ENCODE results near the gene PTTG1.

PTTG1 gene

GRCh38 chr5:160437271-160437670, 15.6 kb downstream of the PTTG1 start:
- TF ChIP-seq CTCF (conservative IDR thresholded peaks at IDR 0.05; ENCODE audit: low read length) (no peak), EZH2phosphoT487 (IDR thresholded peaks at IDR 0.05; ENCODE audit: borderline replicate concordance) (no peak)
- H3K4me3 ChIP-seq (ENCODE audit: low read length, poor library complexity, severe bottlenecking): no peak overlapping the region
- H3K9ac ChIP-seq (ENCODE audit: low read depth, low read length, poor library complexity, severe bottlenecking): no peak overlapping the region
- H3K79me2 ChIP-seq (ENCODE audit: insufficient read depth, low read length): no peaks in the 10 kb centered on the region
- H3K4me1 ChIP-seq (ENCODE audit: insufficient read depth, low read length, poor library complexity, severe bottlenecking): peaks cover 11% of the 10 kb centered on the region
- H3K27me3 ChIP-seq (ENCODE audit: insufficient read depth, low read length, poor library complexity, severe bottlenecking): no peaks in the 10 kb centered on the region
- no peaks in the 10 kb centered on the region for H3K9me2 ChIP-seq (replicated peaks; ENCODE audit: low read depth, low read length)
- no peak overlapping the region for H3K4me2 ChIP-seq (ENCODE audit: low read depth, low read length, poor library complexity, severe bottlenecking)
- H3K36me3 ChIP-seq (ENCODE audit: insufficient read depth, low read length): no peaks in the 10 kb centered on the region
- no peaks in the 10 kb centered on the region for H3K9me3 ChIP-seq (ENCODE audit: insufficient read depth, low read depth, low read length)
- H2AFZ ChIP-seq (ENCODE audit: low read length): no peak overlapping the region
- H4K20me1 ChIP-seq (ENCODE audit: insufficient read depth, low read length, poor library complexity, severe bottlenecking): no peaks in the 10 kb centered on the region
- H3F3A ChIP-seq (ENCODE audit: low read depth): no peaks in the 10 kb centered on the region

DNA sequence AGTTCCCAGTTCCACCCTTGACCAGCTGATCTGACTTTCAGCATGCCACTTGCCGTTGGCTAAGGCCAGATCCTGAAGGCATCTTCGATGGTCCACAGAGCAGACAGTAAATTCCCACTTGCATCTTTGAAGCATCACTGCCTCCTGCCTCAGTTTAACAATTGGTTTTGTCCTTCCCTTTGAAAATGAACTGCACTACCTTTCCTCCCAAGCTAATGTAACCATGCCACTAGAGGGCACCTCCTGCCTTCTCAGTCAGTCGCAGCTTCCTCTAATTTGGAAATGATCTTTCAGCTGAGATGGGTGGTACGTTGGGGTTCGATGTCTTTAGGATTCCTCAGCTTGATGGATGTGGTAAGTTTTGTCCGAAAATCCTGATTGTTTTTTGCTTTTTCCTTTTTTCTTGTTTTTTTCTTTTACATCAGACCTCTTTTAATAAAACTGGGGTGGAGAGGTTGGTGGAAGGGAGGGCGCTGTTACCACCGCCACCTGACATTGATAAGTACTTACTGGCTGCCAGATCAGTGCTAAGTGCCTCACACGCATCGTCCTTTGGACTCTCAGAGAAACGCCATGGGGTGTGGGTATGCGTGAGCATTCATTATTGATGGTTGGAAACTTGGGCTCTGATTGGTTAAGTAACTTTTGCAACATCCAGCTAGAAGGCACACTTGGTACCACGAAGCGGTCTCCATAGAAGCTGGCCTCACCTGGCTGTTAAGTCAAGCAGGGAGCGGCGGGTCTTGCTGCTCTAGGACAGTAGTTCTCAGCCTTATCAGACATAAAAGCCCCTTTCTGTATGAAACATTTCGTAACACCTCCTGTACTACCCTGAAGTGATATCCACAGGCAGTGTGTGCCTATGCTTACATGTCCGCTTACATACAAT, 16.9 kb downstream of the PTTG1 start:
- no peaks in the 10 kb centered on the region for H3K79me2 ChIP-seq (ENCODE audit: insufficient read depth, low read length)
- H4K20me1 ChIP-seq (ENCODE audit: insufficient read depth, low read length, poor library complexity, severe bottlenecking): no peaks in the 10 kb centered on the region
- H3K27me3 ChIP-seq (ENCODE audit: insufficient read depth, low read length, poor library complexity, severe bottlenecking): no peaks in the 10 kb centered on the region
- H2AFZ ChIP-seq (ENCODE audit: low read length): peak overlapping the region; percentile 88
- no peaks in the 10 kb centered on the region for H3K9me2 ChIP-seq (replicated peaks; ENCODE audit: low read depth, low read length)
- H3K36me3 ChIP-seq (ENCODE audit: insufficient read depth, low read length): no peaks in the 10 kb centered on the region
- peak overlapping the region; percentile 82 for H3K4me3 ChIP-seq (ENCODE audit: low read length, poor library complexity, severe bottlenecking)
- H3F3A ChIP-seq (ENCODE audit: low read depth): no peaks in the 10 kb centered on the region
- H3K9ac ChIP-seq (ENCODE audit: low read depth, low read length, poor library complexity, severe bottlenecking): peak overlapping the region; percentile 69
- H3K9me3 ChIP-seq (ENCODE audit: insufficient read depth, low read depth, low read length): no peaks in the 10 kb centered on the region
- TF ChIP-seq EZH2phosphoT487 (IDR thresholded peaks at IDR 0.05; ENCODE audit: borderline replicate concordance): no peak
- peak; percentile 76 for TF ChIP-seq CTCF (conservative IDR thresholded peaks at IDR 0.05; ENCODE audit: low read length)
- H3K4me2 ChIP-seq (ENCODE audit: low read depth, low read length, poor library complexity, severe bottlenecking): peak overlapping the region; percentile 87
- H3K4me1 ChIP-seq (ENCODE audit: insufficient read depth, low read length, poor library complexity, severe bottlenecking): peaks cover 11% of the 10 kb centered on the region

DNA sequence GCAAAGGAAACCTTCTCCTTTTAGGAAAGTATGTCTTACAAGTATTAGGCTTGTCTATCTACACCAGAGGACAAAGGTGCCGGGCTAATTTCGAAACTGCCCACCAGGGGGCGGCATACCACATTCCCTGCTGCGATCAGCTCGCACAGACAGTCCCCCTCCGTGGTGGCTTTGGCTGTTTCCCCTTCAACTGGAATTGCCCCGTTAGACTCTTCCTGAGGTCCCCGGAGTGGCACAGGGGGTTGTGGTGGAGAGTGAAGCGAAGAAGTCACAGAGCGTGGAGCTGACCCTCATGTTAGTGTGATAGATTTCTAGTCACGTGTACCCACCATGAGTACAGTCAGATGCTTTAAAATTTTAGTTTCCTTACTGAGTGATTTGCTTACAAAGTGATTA, 17.5 kb downstream of the PTTG1 start:
- Histone ChIP-seq H3K4me2 (ENCODE audit: low read depth, low read length, poor library complexity, severe bottlenecking) (peak overlapping the region; percentile 87), H3K9me3 (ENCODE audit: insufficient read depth, low read depth, low read length) (no peaks in the 10 kb centered on the region), H3K9ac (ENCODE audit: low read depth, low read length, poor library complexity, severe bottlenecking) (peak overlapping the region; percentile 69), H3K9me2 (replicated peaks; ENCODE audit: low read depth, low read length) (no peaks in the 10 kb centered on the region), H3K4me1 (ENCODE audit: insufficient read depth, low read length, poor library complexity, severe bottlenecking) (peaks cover 11% of the 10 kb centered on the region), H3F3A (ENCODE audit: low read depth) (no peaks in the 10 kb centered on the region), H3K27me3 (ENCODE audit: insufficient read depth, low read length, poor library complexity, severe bottlenecking) (no peaks in the 10 kb centered on the region), H3K4me3 (ENCODE audit: low read length, poor library complexity, severe bottlenecking) (peak overlapping the region; percentile 82), H3K79me2 (ENCODE audit: insufficient read depth, low read length) (no peaks in the 10 kb centered on the region), H3K36me3 (ENCODE audit: insufficient read depth, low read length) (no peaks in the 10 kb centered on the region), H4K20me1 (ENCODE audit: insufficient read depth, low read length, poor library complexity, severe bottlenecking) (no peaks in the 10 kb centered on the region), H2AFZ (ENCODE audit: low read length) (peak overlapping the region; percentile 88)
- TF ChIP-seq EZH2phosphoT487 (IDR thresholded peaks at IDR 0.05; ENCODE audit: borderline replicate concordance) (no peak), CTCF (conservative IDR thresholded peaks at IDR 0.05; ENCODE audit: low read length) (peak; percentile 67)
